MM.1S (cell line): ENCODE results near the gene ZNF474.

ENCODE experiments used
- DNase-seq: peaks from one replicate; pipeline ENCODE4 v3.0.0-alpha.2; 2015
- H2AFZ ChIP-seq: fragments of 300-600 bp; sonication (generic); 2 replicates; pipeline ENCODE4 v1.6.0; 2016; ENCODE audit warnings: antibody characterized with exemption, low read length
- H3F3A ChIP-seq: fragments of 300-600 bp; sonication (generic); 2 replicates; pipeline ENCODE4 v1.6.1; 2016; ENCODE audit warnings: mild to moderate bottlenecking, antibody characterized with exemption, low read length, moderate library complexity, mixed read lengths; ENCODE audit not compliant: insufficient read depth
- H3K27ac ChIP-seq: fragments of 300-600 bp; sonication (generic); 2 replicates; pipeline ENCODE4 v1.5.1; 2016; ENCODE audit warnings: mild to moderate bottlenecking, low read length
- H3K27me3 ChIP-seq: fragments of 300-600 bp; sonication (generic); replicated peaks from 2 replicates; pipeline ENCODE4 v1.6.0; 2016; ENCODE audit warnings: low read length; ENCODE audit not compliant: insufficient read depth
- H3K36me3 ChIP-seq: fragments of 300-600 bp; sonication (generic); replicated peaks from 2 replicates; pipeline ENCODE4 v1.6.1; 2016; ENCODE audit warnings: mild to moderate bottlenecking, low read length, mixed read lengths; ENCODE audit not compliant: insufficient read depth
- H3K4me1 ChIP-seq: fragments of 300-600 bp; sonication (generic); 2 replicates; pipeline ENCODE4 v1.6.1; 2016; ENCODE audit warnings: low read length, mixed read lengths
- H3K4me2 ChIP-seq: fragments of 300-600 bp; sonication (generic); 2 replicates; pipeline ENCODE4 v1.6.0; 2016; ENCODE audit warnings: low read depth, low read length
- H3K4me3 ChIP-seq: fragments of 300-600 bp; sonication (generic); 2 replicates; pipeline ENCODE4 v1.5.1; 2016; ENCODE audit warnings: low read length, mixed read lengths
- H3K79me2 ChIP-seq: fragments of 300-600 bp; sonication (generic); 2 replicates; pipeline ENCODE4 v1.6.1; 2016; ENCODE audit warnings: mixed run types, low read length, mixed read lengths
- H3K9ac ChIP-seq: fragments of 300-600 bp; sonication (generic); 2 replicates; pipeline ENCODE4 v1.6.1; 2016; ENCODE audit warnings: low read length, mixed read lengths
- H3K9me2 ChIP-seq: fragments of 300-600 bp; sonication (generic); replicated peaks from 2 replicates; pipeline ENCODE4 v1.6.1; 2016; ENCODE audit warnings: mild to moderate bottlenecking, low read length, mixed read lengths; ENCODE audit not compliant: insufficient read depth
- H3K9me3 ChIP-seq: fragments of 300-600 bp; sonication (generic); replicated peaks from 2 replicates; pipeline ENCODE4 v1.6.1; 2016; ENCODE audit warnings: mild to moderate bottlenecking, low read length, mixed read lengths; ENCODE audit not compliant: insufficient read depth
- H4K20me1 ChIP-seq: fragments of 300-600 bp; sonication (generic); 2 replicates; pipeline ENCODE4 v1.6.1; 2016; ENCODE audit warnings: mild to moderate bottlenecking, low read length, moderate library complexity, mixed read lengths; ENCODE audit not compliant: insufficient read depth
- EZH2 ChIP-seq: fragments of 300-600 bp; sonication (generic); optimal IDR thresholded peaks from 2 replicates; pipeline ENCODE3; 2017; ENCODE audit warnings: low read depth, mild to moderate bottlenecking, antibody characterized with exemption, low read length, mixed read lengths
- EZH2phosphoT487 ChIP-seq: fragments of 300-600 bp; sonication (generic); IDR thresholded peaks from 2 replicates; pipeline ENCODE4 v1.6.1; 2018; ENCODE audit warnings: antibody characterized with exemption, low read length
- TF ChIP-seq, protein P1 (sequence below): fragments of 300-600 bp; sonication (generic); IDR thresholded peaks from 2 replicates; pipeline ENCODE4 v1.5.1; 2016; ENCODE audit warnings: antibody characterized with exemption, low read length, mixed read lengths

ZNF474 gene

DNA sequence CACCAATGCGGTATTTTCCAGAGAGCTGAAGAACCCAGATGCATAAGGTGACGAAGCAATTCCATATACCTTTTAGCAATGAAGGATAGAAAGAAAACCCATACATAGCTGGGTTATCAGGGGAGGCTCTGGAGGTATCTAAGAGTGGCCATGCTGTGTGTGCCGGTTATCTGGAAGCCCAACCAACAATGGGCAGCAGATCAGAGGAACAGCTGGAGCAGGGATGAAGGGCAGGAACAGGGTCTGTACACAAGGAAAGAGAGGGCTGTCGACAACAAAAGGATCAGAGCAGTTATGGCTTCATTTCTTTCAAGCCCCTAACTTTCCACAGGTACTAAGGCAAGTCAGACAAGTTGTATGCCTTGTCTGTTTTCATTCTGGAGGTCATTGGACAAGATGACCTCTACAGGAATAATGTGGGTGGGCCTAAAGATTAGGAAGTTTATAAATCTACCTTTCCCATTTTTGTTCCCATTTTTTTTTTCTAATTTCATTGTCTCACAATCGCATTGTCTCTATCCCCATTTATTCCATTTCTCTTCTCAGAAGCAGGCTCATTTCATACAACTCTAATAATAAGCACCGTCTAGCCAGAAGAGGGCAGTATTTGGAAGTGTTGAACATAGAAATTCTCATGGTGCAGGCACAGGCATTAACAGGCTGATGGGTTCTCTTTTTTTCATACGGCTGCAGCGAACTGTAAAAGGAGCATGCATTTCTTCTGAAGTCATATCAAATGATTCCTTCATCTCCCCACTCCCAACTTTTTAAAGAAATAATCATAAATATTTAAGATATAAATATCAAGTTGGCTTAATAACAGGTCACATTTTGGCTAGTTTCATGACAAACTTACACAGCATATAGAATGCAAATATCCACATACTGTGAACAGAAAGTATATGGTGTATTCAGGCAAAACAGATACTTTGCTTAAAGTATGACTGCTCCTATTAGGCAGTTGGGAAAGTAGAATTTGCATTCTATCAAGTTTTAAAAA is 63.5 kb downstream of the ZNF474 start:
- Histone ChIP-seq H3K36me3 (no peaks in the 10 kb centered on the region), H3K4me2 (no peak overlapping the region), H3K9me3 (no peaks in the 10 kb centered on the region), H3K27me3 (no peaks in the 10 kb centered on the region), H4K20me1 (no peaks in the 10 kb centered on the region), H3K79me2 (no peaks in the 10 kb centered on the region), H2AFZ (no peak overlapping the region), H3K4me3 (no peak overlapping the region), H3K27ac (no peak overlapping the region), H3F3A (no peaks in the 10 kb centered on the region), H3K9ac (no peak overlapping the region), H3K4me1 (no peaks in the 10 kb centered on the region), H3K9me2 (no peaks in the 10 kb centered on the region)
- TF ChIP-seq EZH2phosphoT487: no peak
- TF ChIP-seq, protein P1, sequence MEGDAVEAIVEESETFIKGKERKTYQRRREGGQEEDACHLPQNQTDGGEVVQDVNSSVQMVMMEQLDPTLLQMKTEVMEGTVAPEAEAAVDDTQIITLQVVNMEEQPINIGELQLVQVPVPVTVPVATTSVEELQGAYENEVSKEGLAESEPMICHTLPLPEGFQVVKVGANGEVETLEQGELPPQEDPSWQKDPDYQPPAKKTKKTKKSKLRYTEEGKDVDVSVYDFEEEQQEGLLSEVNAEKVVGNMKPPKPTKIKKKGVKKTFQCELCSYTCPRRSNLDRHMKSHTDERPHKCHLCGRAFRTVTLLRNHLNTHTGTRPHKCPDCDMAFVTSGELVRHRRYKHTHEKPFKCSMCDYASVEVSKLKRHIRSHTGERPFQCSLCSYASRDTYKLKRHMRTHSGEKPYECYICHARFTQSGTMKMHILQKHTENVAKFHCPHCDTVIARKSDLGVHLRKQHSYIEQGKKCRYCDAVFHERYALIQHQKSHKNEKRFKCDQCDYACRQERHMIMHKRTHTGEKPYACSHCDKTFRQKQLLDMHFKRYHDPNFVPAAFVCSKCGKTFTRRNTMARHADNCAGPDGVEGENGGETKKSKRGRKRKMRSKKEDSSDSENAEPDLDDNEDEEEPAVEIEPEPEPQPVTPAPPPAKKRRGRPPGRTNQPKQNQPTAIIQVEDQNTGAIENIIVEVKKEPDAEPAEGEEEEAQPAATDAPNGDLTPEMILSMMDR: peak; percentile 65
- TF ChIP-seq EZH2: no peak
- DNase-seq: peak; percentile 67

DNA sequence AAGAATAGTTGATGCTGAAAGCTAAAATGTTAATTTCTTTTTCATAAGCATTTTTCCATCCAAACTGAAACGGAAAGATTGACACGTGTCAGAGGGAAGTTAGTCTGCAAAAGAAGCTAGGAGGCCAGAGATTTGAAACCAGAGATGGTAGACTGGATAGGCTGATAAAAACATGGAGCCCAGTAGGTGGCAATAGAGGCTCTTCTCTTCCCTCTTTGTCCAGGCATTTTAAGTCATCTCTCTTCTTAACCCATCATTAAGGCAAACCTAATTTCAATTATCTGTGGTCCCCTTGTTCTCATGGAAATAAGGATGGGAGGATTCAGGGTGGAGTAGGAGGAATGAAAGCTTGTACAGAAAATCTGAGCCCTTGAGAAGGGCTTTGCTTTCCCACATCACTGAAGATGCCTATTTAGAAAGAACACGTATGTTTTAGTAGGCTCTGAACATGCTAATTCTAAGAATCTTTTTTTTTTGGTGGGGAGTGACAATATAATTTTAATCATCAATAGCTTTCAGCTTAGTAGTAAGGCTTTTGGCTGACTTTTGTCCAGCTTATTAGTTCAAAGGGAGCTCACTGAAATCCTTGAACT is 66.6 kb downstream of the ZNF474 start:
- Histone ChIP-seq H3F3A (no peaks in the 10 kb centered on the region), H3K79me2 (no peaks in the 10 kb centered on the region), H3K9ac (no peak overlapping the region), H3K9me3 (no peaks in the 10 kb centered on the region), H3K4me3 (no peak overlapping the region), H2AFZ (no peak overlapping the region), H3K9me2 (no peaks in the 10 kb centered on the region), H4K20me1 (no peaks in the 10 kb centered on the region), H3K36me3 (no peaks in the 10 kb centered on the region), H3K27ac (no peak overlapping the region), H3K27me3 (no peaks in the 10 kb centered on the region), H3K4me2 (no peak overlapping the region), H3K4me1 (no peaks in the 10 kb centered on the region)
- DNase-seq: peak; percentile 49
- no peak for TF ChIP-seq EZH2phosphoT487
- TF ChIP-seq, protein P1: peak; percentile 65

DNA sequence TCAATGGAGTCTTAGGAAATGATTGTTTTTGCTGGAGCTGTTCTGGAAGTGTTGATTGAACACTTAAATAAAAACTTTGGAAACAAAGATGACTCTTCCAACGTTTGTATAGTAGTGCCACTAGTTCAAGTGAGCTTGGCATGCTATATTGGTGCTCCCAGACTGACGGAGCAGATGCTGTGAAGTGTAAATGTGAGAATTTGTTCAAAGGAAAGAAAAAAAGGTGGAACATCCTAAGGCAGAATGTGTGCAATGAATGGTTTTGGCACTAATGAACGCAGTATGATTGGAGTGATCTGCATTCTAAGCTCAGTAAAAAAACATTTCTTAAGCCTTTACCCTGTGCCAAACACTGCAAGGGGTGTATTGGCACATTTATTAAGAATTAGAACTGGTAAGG is 69.8 kb downstream of the ZNF474 start:
- Histone ChIP-seq H3K9ac (no peak overlapping the region), H3K4me2 (no peak overlapping the region), H3K27me3 (no peaks in the 10 kb centered on the region), H3K9me2 (no peaks in the 10 kb centered on the region), H3K27ac (no peak overlapping the region), H3K79me2 (no peaks in the 10 kb centered on the region), H4K20me1 (no peaks in the 10 kb centered on the region), H3F3A (no peaks in the 10 kb centered on the region), H3K4me3 (no peak overlapping the region), H2AFZ (no peak overlapping the region), H3K9me3 (no peaks in the 10 kb centered on the region), H3K4me1 (no peaks in the 10 kb centered on the region), H3K36me3 (no peaks in the 10 kb centered on the region)
- no peak for DNase-seq
- TF ChIP-seq, protein P1: no peak
- TF ChIP-seq EZH2phosphoT487 (no peak), EZH2 (no peak)
